GM20000 (cell line): ENCODE measurements around the gene OGFOD1.
A peak's percentile ranks its signal among the peaks of the same experiment; 100 is the strongest.

Source experiments
- DNase-seq: peaks from one replicate; pipeline ENCODE4 v3.0.0; 2012; ENCODE audit warnings: low spot score
- CTCF ChIP-seq: IDR thresholded peaks from 2 replicates; pipeline ENCODE4 v1.5.1; 2012; ENCODE audit warnings: mild to moderate bottlenecking, control low read depth; ENCODE audit errors: extremely low read depth, missing control alignments

OGFOD1 gene

GRCh38 chr16:56515665-56516064, 64.3 kb downstream of the OGFOD1 start:
- no peak for DNase-seq
- TF ChIP-seq CTCF, result no peak

GRCh38 chr16:56517206-56517605, 65.9 kb downstream of the OGFOD1 start:
- no peak for DNase-seq

GRCh38 chr16:56518425-56518824, 67.1 kb downstream of the OGFOD1 start:
- no peak for TF ChIP-seq CTCF
- DNase-seq, result no peak

More at GRCh38 chr16:56517206-56517605, 65.9 kb downstream of the OGFOD1 start:
- TF ChIP-seq CTCF, result no peak

- DNase-seq, result peak; percentile 94
Measured at GRCh38 chr16:56519459-56520250, 68.3 kb downstream of the OGFOD1 start, which contains the start of gene BBS2. TSS of gene BBS2 (minus strand) at chr16:56520024. CDS start at chr16:56519862, 162 bp downstream.

GRCh38 chr16:56520251-56520577, 68.9 kb downstream of the OGFOD1 start:
- no peak for DNase-seq
- TF ChIP-seq CTCF, result no peak

More at GRCh38 chr16:56519459-56520250, 68.3 kb downstream of the OGFOD1 start, which contains the start of gene BBS2:
- no peak for TF ChIP-seq CTCF

GRCh38 chr16:56525236-56525635, 73.9 kb downstream of the OGFOD1 start:
- no peak for DNase-seq
- TF ChIP-seq CTCF, result no peak
